Fibroblast of mammary gland (primary cell): ENCODE data around the gene RNPS1.

Experiments used
- DNase-seq: peaks from one replicate; pipeline ENCODE4 v3.0.0-alpha.2; 2010; ENCODE audit warnings: low read depth
- H3K4me3 ChIP-seq: 2 replicates; pipeline ENCODE4 v1.5.1; 2011; ENCODE audit warnings: low read depth, mild to moderate bottlenecking, low read length, moderate library complexity; ENCODE audit not compliant: control insufficient read depth
- CTCF ChIP-seq: conservative IDR thresholded peaks from 2 replicates; pipeline ENCODE4 v1.5.1; 2011; ENCODE audit warnings: low read depth, low read length, inconsistent platforms; ENCODE audit not compliant: control insufficient read depth, insufficient read depth

RNPS1 gene

GRCh38 chr16:2288726-2289125, 20.8 kb upstream of the RNPS1 start:
- TF ChIP-seq CTCF: no peak
- H3K4me3 ChIP-seq: no peak overlapping the region
- no peak for DNase-seq

GRCh38 chr16:2287916-2288547, 20.1 kb upstream of the RNPS1 start:
- DNase-seq: no peak
- H3K4me3 ChIP-seq: no peak overlapping the region
- no peak for TF ChIP-seq CTCF

- no peak for DNase-seq
- no peak for TF ChIP-seq CTCF
- no peak overlapping the region for H3K4me3 ChIP-seq
Observed at GRCh38 chr16:2286550-2286949, 18.6 kb upstream of the RNPS1 start.

GRCh38 chr16:2285731-2286191, 17.8 kb upstream of the RNPS1 start:
- no peak for TF ChIP-seq CTCF
- H3K4me3 ChIP-seq: no peak overlapping the region
- DNase-seq: no peak

DNA sequence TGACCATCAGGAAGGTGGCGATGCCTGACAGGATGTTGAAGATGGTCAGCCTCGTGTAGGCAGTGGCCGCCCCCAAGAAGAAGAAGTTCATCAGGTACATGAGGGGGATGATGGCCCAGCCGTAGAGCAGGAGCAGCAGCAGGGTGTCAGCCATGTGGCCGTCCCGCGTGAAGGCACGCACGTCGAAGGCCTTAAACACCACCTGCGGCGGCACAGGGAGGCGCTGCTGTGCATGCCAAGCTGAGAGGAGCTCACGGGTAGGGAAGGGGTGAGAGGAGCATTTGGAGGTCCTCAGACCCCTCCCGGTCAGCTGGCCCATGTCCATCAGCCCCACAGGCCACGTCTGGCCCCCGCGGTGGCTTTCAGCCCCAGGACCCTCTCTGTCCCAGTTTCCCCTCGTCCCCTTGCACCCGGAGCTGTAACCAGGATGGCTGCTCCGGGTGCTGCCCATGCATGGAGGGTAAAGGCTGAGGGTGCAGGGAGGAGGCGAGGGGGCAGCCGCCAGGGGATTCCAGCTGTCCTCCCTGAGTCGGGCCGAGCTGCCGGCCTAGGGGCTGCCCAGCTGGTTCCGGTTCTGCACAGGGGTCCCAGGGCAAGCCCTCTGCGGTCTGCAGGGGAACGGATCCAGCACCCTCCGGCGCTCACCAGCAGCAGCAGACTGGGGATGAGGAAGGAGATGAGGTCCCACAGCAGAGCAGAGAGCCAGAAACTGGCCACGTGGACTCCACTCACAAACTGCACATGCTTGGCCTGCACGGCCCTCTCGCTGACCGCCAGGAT, 17.1 kb upstream of the RNPS1 start:
- no peak for TF ChIP-seq CTCF

DNA sequence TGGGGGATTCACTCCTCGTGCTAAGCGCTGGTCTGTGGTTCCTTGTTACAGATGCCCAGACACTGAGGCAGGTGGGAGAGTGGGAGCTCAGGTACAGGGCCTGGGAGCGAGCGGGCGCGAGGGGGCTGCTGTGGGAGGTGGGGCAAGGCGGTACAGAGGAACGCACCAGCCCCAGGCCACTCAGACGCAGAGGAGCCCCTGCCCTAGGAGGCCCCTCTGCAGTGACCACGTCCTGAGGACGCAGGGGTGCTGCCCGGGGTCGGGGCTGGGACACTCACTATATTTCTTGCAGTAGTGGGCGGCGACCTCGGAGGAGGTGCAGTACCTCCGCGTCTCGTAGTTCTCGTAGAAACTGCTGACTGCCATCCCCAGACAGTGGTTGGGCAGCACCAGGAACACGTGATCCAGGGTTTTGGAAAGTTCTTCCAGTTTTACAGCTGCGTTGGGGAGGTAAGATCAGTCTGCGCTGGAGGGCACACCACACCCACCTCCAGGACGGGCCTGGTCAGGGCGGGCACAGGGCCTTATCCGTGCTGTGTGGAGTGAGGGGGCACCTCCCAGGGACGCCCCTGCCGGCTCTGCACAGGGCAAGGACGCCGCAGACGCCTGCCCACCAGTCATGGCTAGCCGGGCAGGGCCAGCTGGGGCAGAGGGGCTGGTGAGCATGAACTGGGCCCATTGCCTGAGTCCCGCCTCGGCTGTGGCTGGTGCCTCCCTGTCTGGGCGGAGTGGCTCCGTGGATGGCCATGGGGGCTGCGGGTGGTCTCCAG, 16.3 kb upstream of the RNPS1 start:
- H3K4me3 ChIP-seq: no peak overlapping the region
- no peak for TF ChIP-seq CTCF
- no peak for DNase-seq

More for the DNA sequence above, 17.1 kb upstream of the RNPS1 start:
- no peak for DNase-seq
- H3K4me3 ChIP-seq: no peak overlapping the region
